Neural cell (in vitro differentiated cells): Measurements from ENCODE around the gene CRKL. TPM values are rescaled to one million over a fixed set of nuclear protein-coding genes. Genes with fewer than 3 reads are reported as not detected.
"Not testable (repeated sequence)": the region's sequence is repeated elsewhere in the genome, so short reads cannot be mapped to it uniquely, and the experiment has no call there.

ENCODE experiments used
- H2AFZ ChIP-seq: fragments of 200-600, 300-800 bp; sonication (generic), shearing (Covaris generic); 2 replicates; pipeline ENCODE4 v1.6.0; 2014; ENCODE audit warnings: low read depth, mild to moderate bottlenecking, antibody characterized with exemption, low read length, moderate library complexity
- H3F3A ChIP-seq: fragments of 200-600 bp; shearing (Covaris generic); 2 replicates; pipeline ENCODE4 v1.6.1; 2016; ENCODE audit warnings: mild to moderate bottlenecking, moderate library complexity, mixed read lengths, antibody characterized with exemption, low read length; ENCODE audit not compliant: insufficient read depth, poor library complexity, severe bottlenecking
- H3K27ac ChIP-seq: fragments of 200-600, 300-800 bp; sonication (generic), shearing (Covaris generic); 2 replicates; pipeline ENCODE4 v1.5.1; 2014; ENCODE audit warnings: mild to moderate bottlenecking, low read length, moderate library complexity
- H3K27me3 ChIP-seq: fragments of 300-800, 200-600 bp; sonication (generic), shearing (Covaris generic); 2 replicates; pipeline ENCODE4 v1.6.0; 2014; ENCODE audit warnings: mild to moderate bottlenecking, low read depth, low read length, moderate library complexity; ENCODE audit not compliant: insufficient read depth
- H3K36me3 ChIP-seq: fragments of 300-800, 200-600 bp; sonication (generic), shearing (Covaris generic); 2 replicates; pipeline ENCODE4 v1.5.1; 2014; ENCODE audit warnings: mild to moderate bottlenecking, antibody characterized with exemption, low read length, moderate library complexity; ENCODE audit not compliant: insufficient read depth
- H3K4me2 ChIP-seq: fragments of 300-800, 200-600 bp; sonication (generic), shearing (Covaris generic); 2 replicates; pipeline ENCODE4 v1.6.0; 2014; ENCODE audit warnings: mild to moderate bottlenecking, low read length
- H3K4me3 ChIP-seq: fragments of 300-800, 200-600 bp; sonication (generic), shearing (Covaris generic); 2 replicates; pipeline ENCODE4 v1.5.1; 2014; ENCODE audit warnings: mild to moderate bottlenecking, low read length, moderate library complexity
- H3K79me2 ChIP-seq: fragments of 200-600 bp; shearing (Covaris generic); replicated peaks from 2 replicates; pipeline ENCODE4 v1.6.0; 2014; ENCODE audit warnings: mild to moderate bottlenecking, low read length, moderate library complexity; ENCODE audit not compliant: insufficient read depth
- H3K9ac ChIP-seq: fragments of 300-800, 200-600 bp; sonication (generic), shearing (Covaris generic); 2 replicates; pipeline ENCODE4 v1.6.1; 2016; ENCODE audit warnings: mild to moderate bottlenecking, low read length, mixed read lengths
- H3K9me2 ChIP-seq: fragments of 200-600 bp; shearing (Covaris generic); 2 replicates; pipeline ENCODE4 v1.6.1; 2016; ENCODE audit warnings: mild to moderate bottlenecking, low read length, mixed read lengths; ENCODE audit not compliant: insufficient read depth
- H3K9me3 ChIP-seq: fragments of 200-600, 300-800 bp; sonication (generic), shearing (Covaris generic); 2 replicates; pipeline ENCODE4 v1.6.1; 2016; ENCODE audit warnings: mild to moderate bottlenecking, mixed run types, low read length, moderate library complexity, mixed read lengths
- H4K20me1 ChIP-seq: fragments of 200-600 bp; shearing (Covaris generic); 2 replicates; pipeline ENCODE4 v1.6.1; 2016; ENCODE audit warnings: mild to moderate bottlenecking, mixed run types; ENCODE audit not compliant: insufficient read depth
- EP300 ChIP-seq: fragments of 450-650 bp; conservative IDR thresholded peaks from 2 replicates; pipeline ENCODE4 v1.6.1; 2014; ENCODE audit warnings: antibody characterized with exemption, mild to moderate bottlenecking, moderate library complexity; ENCODE audit not compliant: poor library complexity, severe bottlenecking
- EZH2 ChIP-seq: fragments of 200-600, 300-800 bp; shearing (Covaris generic), sonication (generic); IDR thresholded peaks from 2 replicates; pipeline ENCODE4 v1.6.1; 2014; ENCODE audit warnings: antibody characterized with exemption, low read length, borderline replicate concordance, mild to moderate bottlenecking; ENCODE audit not compliant: insufficient read depth, poor library complexity, severe bottlenecking
- MXI1 ChIP-seq: fragments of 450-650 bp; conservative IDR thresholded peaks from 2 replicates; pipeline ENCODE4 v1.6.1; 2014; ENCODE audit warnings: antibody characterized with exemption, mild to moderate bottlenecking; ENCODE audit not compliant: poor library complexity, severe bottlenecking
- POLR2AphosphoS5 ChIP-seq: IDR thresholded peaks from 2 replicates; pipeline ENCODE4 v1.6.1; 2012
- RAD21 ChIP-seq: fragments of 450-650 bp; conservative IDR thresholded peaks from 2 replicates; pipeline ENCODE4 v1.6.1; 2014; ENCODE audit warnings: antibody characterized with exemption, mild to moderate bottlenecking, moderate library complexity
- SMC3 ChIP-seq: fragments of 450-650 bp; conservative IDR thresholded peaks from 2 replicates; pipeline ENCODE4 v1.6.1; 2014; ENCODE audit warnings: antibody characterized with exemption, mild to moderate bottlenecking, moderate library complexity; ENCODE audit not compliant: poor library complexity
- TAF1 ChIP-seq: IDR thresholded peaks from 2 replicates; pipeline ENCODE4 v1.6.1; 2012; ENCODE audit warnings: low read depth
- polyA plus RNA-seq: library from polyadenylated mRNA; depleted of rRNA; stranded (reverse); fragments of >200 nt; gene quantifications from 2 replicates; pipeline ENCODE4 v1.2.3, GENCODE V29; 2014
- TF ChIP-seq, protein P1 (sequence below): IDR thresholded peaks from 2 replicates; pipeline ENCODE4 v1.6.1; 2012; ENCODE audit warnings: borderline replicate concordance
- TF ChIP-seq, protein P2 (sequence below): fragments of 450-650 bp; IDR thresholded peaks from 2 replicates; pipeline ENCODE4 v1.5.1; 2014; ENCODE audit warnings: antibody characterized with exemption, mild to moderate bottlenecking, moderate library complexity; ENCODE audit not compliant: poor library complexity, severe bottlenecking

Gene CRKL
- polyA plus RNA-seq, 1 donor from 2014 or later, result 46.8 TPM

DNA sequence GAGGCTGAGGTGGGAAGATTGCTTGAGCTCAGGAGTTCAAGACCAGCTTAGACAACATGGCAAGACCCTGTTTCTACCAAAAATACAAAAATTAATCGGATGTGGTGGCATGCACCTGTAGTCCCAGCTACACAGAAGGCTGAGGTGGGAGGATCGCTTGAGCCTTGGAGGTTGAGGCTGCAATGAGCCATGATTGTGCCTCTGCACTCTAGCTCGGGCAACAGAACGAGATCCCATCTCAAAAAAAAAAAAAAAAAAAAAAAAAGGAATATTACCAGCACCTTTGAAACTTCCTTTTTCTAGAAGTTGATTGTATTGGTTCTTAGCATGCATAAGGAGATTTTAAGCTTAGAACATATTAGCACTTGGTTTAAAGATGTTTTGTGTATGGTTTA lies 11.4 kb downstream of the CRKL start:
- H2AFZ ChIP-seq, result no peak overlapping the region
- H3K9me3 ChIP-seq, result no peaks in the 10 kb centered on the region
- H3K27ac ChIP-seq, result no peak overlapping the region
- no peak overlapping the region for H3K4me2 ChIP-seq
- H4K20me1 ChIP-seq, result peaks cover 15% of the 10 kb centered on the region
- H3K36me3 ChIP-seq, result no peaks in the 10 kb centered on the region
- H3K9ac ChIP-seq, result no peak overlapping the region
- no peaks in the 10 kb centered on the region for H3K27me3 ChIP-seq
- TF ChIP-seq SMC3 (no peak), RAD21 (no peak), EP300 (no peak), POLR2AphosphoS5 (no peak), TAF1 (no peak), MXI1 (no peak)
- TF ChIP-seq, protein P1, sequence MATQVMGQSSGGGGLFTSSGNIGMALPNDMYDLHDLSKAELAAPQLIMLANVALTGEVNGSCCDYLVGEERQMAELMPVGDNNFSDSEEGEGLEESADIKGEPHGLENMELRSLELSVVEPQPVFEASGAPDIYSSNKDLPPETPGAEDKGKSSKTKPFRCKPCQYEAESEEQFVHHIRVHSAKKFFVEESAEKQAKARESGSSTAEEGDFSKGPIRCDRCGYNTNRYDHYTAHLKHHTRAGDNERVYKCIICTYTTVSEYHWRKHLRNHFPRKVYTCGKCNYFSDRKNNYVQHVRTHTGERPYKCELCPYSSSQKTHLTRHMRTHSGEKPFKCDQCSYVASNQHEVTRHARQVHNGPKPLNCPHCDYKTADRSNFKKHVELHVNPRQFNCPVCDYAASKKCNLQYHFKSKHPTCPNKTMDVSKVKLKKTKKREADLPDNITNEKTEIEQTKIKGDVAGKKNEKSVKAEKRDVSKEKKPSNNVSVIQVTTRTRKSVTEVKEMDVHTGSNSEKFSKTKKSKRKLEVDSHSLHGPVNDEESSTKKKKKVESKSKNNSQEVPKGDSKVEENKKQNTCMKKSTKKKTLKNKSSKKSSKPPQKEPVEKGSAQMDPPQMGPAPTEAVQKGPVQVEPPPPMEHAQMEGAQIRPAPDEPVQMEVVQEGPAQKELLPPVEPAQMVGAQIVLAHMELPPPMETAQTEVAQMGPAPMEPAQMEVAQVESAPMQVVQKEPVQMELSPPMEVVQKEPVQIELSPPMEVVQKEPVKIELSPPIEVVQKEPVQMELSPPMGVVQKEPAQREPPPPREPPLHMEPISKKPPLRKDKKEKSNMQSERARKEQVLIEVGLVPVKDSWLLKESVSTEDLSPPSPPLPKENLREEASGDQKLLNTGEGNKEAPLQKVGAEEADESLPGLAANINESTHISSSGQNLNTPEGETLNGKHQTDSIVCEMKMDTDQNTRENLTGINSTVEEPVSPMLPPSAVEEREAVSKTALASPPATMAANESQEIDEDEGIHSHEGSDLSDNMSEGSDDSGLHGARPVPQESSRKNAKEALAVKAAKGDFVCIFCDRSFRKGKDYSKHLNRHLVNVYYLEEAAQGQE, result no peak
- TF ChIP-seq, protein P2, sequence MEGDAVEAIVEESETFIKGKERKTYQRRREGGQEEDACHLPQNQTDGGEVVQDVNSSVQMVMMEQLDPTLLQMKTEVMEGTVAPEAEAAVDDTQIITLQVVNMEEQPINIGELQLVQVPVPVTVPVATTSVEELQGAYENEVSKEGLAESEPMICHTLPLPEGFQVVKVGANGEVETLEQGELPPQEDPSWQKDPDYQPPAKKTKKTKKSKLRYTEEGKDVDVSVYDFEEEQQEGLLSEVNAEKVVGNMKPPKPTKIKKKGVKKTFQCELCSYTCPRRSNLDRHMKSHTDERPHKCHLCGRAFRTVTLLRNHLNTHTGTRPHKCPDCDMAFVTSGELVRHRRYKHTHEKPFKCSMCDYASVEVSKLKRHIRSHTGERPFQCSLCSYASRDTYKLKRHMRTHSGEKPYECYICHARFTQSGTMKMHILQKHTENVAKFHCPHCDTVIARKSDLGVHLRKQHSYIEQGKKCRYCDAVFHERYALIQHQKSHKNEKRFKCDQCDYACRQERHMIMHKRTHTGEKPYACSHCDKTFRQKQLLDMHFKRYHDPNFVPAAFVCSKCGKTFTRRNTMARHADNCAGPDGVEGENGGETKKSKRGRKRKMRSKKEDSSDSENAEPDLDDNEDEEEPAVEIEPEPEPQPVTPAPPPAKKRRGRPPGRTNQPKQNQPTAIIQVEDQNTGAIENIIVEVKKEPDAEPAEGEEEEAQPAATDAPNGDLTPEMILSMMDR, result no peak
- no peak overlapping the region for H3K4me3 ChIP-seq
- no peaks in the 10 kb centered on the region for H3F3A ChIP-seq
- peaks cover 79% of the 10 kb centered on the region for H3K79me2 ChIP-seq
- H3K9me2 ChIP-seq, result no peaks in the 10 kb centered on the region

DNA sequence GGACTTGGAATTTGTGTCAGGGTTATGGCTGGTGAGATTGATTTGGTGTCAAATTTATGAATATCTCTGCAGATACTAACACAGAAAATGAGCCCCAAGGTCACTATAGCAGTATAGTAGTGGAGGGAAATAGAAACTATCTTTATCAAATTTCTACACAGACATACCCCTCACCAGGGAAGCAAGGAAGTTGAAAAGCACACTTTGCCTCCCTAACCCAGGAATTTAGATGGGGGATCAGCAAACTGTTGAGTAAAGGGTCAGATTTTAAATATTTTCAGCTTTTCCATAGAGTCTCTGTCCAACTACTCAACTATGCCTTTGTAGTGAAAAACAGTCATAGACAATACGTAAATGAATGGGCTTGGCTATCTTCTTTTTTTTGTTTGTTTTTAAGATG lies 12.8 kb downstream of the CRKL start:
- no peaks in the 10 kb centered on the region for H3K27me3 ChIP-seq
- H3K36me3 ChIP-seq, result no peaks in the 10 kb centered on the region
- no peak overlapping the region for H3K27ac ChIP-seq
- H3K79me2 ChIP-seq, result peaks cover 79% of the 10 kb centered on the region
- H2AFZ ChIP-seq, result no peak overlapping the region
- no peak for TF ChIP-seq SMC3
- TF ChIP-seq, protein P1, result no peak
- TF ChIP-seq TAF1, result no peak
- TF ChIP-seq MXI1, result no peak
- no peak for TF ChIP-seq RAD21
- no peak for TF ChIP-seq EZH2
- no peak for TF ChIP-seq EP300
- no peaks in the 10 kb centered on the region for H3F3A ChIP-seq
- no peak overlapping the region for H3K4me2 ChIP-seq
- H3K9me3 ChIP-seq, result no peaks in the 10 kb centered on the region
- H4K20me1 ChIP-seq, result peaks cover 9% of the 10 kb centered on the region
- no peaks in the 10 kb centered on the region for H3K9me2 ChIP-seq
- no peak overlapping the region for H3K9ac ChIP-seq
- no peak overlapping the region for H3K4me3 ChIP-seq

DNA sequence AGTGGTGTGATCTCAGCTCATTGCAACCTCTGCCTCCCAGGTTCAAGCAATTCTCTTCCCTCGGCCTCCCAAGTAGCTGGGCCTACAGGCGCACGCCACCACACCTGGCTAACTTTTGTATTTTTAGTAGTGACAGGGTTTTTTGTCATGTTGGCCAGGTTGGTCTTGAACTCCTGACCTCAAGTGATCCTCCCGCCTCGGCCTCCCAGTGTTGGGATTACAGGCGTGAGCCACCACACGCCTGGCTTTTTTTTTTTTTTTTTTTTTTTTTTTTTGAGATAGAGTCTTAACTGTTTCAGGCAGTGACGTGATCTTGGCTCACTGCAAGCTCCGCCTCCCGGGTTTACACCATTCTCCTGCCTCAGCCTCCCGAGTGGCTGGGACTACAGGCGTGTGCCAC lies 13.2 kb downstream of the CRKL start:
- H2AFZ ChIP-seq, H3K9me2 ChIP-seq, H3K27me3 ChIP-seq, H3K4me2 ChIP-seq, H3K4me3 ChIP-seq, H3K9ac ChIP-seq, H3K27ac ChIP-seq, H3F3A ChIP-seq, H3K36me3 ChIP-seq, H4K20me1 ChIP-seq, H3K9me3 ChIP-seq: not testable (repeated sequence)
- H3K79me2 ChIP-seq, result peaks cover 79% of the 10 kb centered on the region
